Psoas muscle (tissue), 8 donors: ENCODE measurements around the gene OSBPL9. TPM values are rescaled to one million over a fixed set of nuclear protein-coding genes. Genes with fewer than 3 reads are reported as not detected.
A peak's percentile ranks its signal among the peaks of the same experiment; 100 is the strongest.

ENCODE experiments used
- ATAC-seq, 4 donors: fragments of 200-7000 bp; cut with Tn5 transposase; one replicate each; pipeline ENCODE4 v1.9.1; 2020; ENCODE audit warnings: moderate library complexity in 3 of 4, mild to moderate bottlenecking in 2 of 4
- DNase-seq, 2 donors: peaks; one replicate each; pipeline ENCODE4 v3.0.0-alpha.2; 2020
- H3K27ac ChIP-seq: fragments of 200-600 bp; one replicate; pipeline ENCODE4 v1.8.0; 2022
- H3K27me3 ChIP-seq, 3 donors: fragments of 200-600 bp in 1 of 3; one replicate each; pipeline versions ENCODE4 v1.6.1 to v1.8.0; 2013 to 2022; ENCODE audit warnings: low read length in 2 of 3, mild to moderate bottlenecking in 2 of 3, moderate library complexity in 1 of 3; ENCODE audit not compliant: insufficient read depth in 3 of 3
- H3K36me3 ChIP-seq, 2 donors: fragments of 200-600 bp in 1 of 2; one replicate each; pipeline versions ENCODE4 v1.6.1 to v1.8.0; 2013 to 2022; ENCODE audit warnings: low read depth in 1 of 2, mild to moderate bottlenecking in 1 of 2, moderate library complexity in 1 of 2; ENCODE audit not compliant: insufficient read depth in 1 of 2
- H3K4me1 ChIP-seq: fragments of 200-600 bp; one replicate; pipeline ENCODE4 v1.8.0; 2022
- H3K4me3 ChIP-seq: fragments of 200-600 bp; one replicate; pipeline ENCODE4 v1.8.0; 2022; ENCODE audit warnings: mild to moderate bottlenecking
- H3K9me3 ChIP-seq: fragments of 200-600 bp; one replicate; pipeline ENCODE4 v1.8.0; 2022
- WGBS, 3 donors: extraction: QIAGEN DNeasy Blood & Tissue Kit; methylation state at CpG; one replicate each; pipeline versions ENCODE4 v1.1.6 to v1.1.7; 2013; 5-methylcytosine and 5-hydroxymethylcytosine counted together
- intact Hi-C, 2 donors: fragments of 100-400 bp; cut with DNase I; formaldehyde crosslinking; loops; one replicate each; pipeline versions ENCODE4 v1.11.0 to v1.14.2; 2022
- polyA plus RNA-seq, 3 donors: library from polyadenylated mRNA; stranded (reverse); fragments of 200-250 nt; gene quantifications; one replicate each; pipeline ENCODE4 v1.2.3, GENCODE V29; 2013
- total RNA-seq, 4 donors: library from RNA; stranded (reverse); fragmentation: NEBNext Ultra II Directional in 2 of 4; extraction: Animal tissue kit (Norgen Biotek cat#: 25700) in 2 of 4; gene quantifications; one replicate each; pipeline versions ENCODE4 v1.2.1 to v1.2.4, GENCODE V29; 2021 to 2023
- TF ChIP-seq, protein P1 (sequence below): fragments of 200-600 bp; IDR thresholded peaks from one replicate; pipeline ENCODE4 v1.8.0; 2022; ENCODE audit warnings: antibody characterized with exemption
- donor health status: healthy with polysubstance abuse.
- donor health status: DM: no; HTN: no; CAD: no; lungs with moderate emphysema.
- donor health status: Bipolar disorder and iron deficiency.
- donor health status: healthy.
- donor health status: DM: yes; HTN: yes; CAD: no.
- donor health status: DM: no; HTN: no; CAD: no.
- donor health status: DM: no; HTN: no; CAD: no.
- donor health status: DM: yes; HTN: yes; CAD: no.

OSBPL9 gene
- total and polyA plus RNA-seq, 7 donors, result 15.6 to 141 (median 60.6) TPM

- H3K27ac ChIP-seq, result peak overlapping the region; percentile 79
- no peak overlapping the region for H3K4me3 ChIP-seq
- intact Hi-C loops, result loop anchor here in 1 of 2 donors (5.0 kb wide), 1 partner anchor 121 kb away; the partner anchor contains the start of gene OSBPL9
These were observed 121.8 kb downstream of the OSBPL9 start for GRCh38 chr1:51738681-51739080.

DNA sequence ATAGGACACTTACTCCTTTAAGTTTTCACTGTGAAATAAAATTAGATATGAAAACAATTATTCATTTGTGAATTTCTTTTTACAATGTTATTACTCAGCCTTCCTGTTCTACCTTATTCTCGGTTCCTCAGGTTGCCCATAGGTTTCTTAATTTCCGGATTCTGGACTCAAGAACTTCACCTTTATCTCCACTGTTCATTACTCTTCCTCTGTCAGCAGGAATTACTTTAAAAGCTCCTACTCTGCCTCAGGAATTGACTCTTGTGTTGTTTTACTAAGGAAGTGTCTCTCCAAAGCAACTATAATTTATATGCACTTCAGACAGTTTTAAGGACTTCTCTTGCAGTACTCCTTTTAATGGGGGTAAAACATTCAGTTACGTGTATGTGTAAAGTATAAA lies 123.8 kb downstream of the OSBPL9 start:
- intact Hi-C loops, result no loop called here
- DNase-seq, result no peak
- Histone ChIP-seq H3K4me1 (peaks cover 41% of the 10 kb centered on the region), H3K36me3 (peaks cover 0 to 2% of the 10 kb centered on the region in 2 donors), H3K9me3 (no peaks in the 10 kb centered on the region), H3K4me3 (no peak overlapping the region), H3K27ac (no peak overlapping the region), H3K27me3 (no peaks in the 10 kb centered on the region)
- TF ChIP-seq, protein P1, sequence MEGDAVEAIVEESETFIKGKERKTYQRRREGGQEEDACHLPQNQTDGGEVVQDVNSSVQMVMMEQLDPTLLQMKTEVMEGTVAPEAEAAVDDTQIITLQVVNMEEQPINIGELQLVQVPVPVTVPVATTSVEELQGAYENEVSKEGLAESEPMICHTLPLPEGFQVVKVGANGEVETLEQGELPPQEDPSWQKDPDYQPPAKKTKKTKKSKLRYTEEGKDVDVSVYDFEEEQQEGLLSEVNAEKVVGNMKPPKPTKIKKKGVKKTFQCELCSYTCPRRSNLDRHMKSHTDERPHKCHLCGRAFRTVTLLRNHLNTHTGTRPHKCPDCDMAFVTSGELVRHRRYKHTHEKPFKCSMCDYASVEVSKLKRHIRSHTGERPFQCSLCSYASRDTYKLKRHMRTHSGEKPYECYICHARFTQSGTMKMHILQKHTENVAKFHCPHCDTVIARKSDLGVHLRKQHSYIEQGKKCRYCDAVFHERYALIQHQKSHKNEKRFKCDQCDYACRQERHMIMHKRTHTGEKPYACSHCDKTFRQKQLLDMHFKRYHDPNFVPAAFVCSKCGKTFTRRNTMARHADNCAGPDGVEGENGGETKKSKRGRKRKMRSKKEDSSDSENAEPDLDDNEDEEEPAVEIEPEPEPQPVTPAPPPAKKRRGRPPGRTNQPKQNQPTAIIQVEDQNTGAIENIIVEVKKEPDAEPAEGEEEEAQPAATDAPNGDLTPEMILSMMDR, result no peak
- ATAC-seq, result no peak
- WGBS, 3 donors, result 87 to 88% (median 87%) methylated on average over 3 of the region's 3 CpGs

More at GRCh38 chr1:51738681-51739080, 121.8 kb downstream of the OSBPL9 start:
- TF ChIP-seq, protein P1, result no peak
- ATAC-seq, result no peak
- H3K4me1 ChIP-seq, result peaks cover 59% of the 10 kb centered on the region
- H3K27me3 ChIP-seq, result no peaks in the 10 kb centered on the region
- DNase-seq, result no peak
- 95 to 99% (median 95%) methylated on average over 3 of the region's 3 CpGs for WGBS, 3 donors
- H3K9me3 ChIP-seq, result no peaks in the 10 kb centered on the region
- no peaks in the 10 kb centered on the region for H3K36me3 ChIP-seq

DNA sequence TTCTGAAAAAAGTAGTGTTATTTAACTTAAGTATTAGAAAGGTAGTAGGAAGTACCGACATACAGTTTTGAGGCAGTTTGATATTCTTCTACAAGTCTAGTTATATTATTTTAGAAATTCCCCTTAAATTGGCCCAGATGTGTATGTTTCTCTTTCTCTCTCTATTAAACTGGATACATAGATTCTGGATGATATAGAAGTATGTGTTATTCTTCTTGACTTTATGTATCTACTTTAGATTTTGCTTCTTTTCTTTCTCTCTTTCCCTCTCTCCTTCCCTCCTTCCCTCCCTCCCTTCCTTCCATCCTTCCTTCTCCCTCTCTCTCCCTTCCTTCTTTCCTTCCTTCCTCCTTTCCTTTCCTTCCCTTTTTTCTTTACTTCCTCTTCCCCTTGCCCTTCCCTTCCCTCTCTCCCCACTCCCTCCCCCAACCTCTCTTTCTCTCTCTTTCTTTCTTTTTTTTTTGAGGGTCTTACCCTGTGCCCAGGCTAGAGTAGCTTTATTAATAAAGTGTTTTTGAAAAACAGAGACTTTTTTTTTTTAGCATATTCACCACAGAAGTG lies 124.3 kb downstream of the OSBPL9 start:
- H3K27ac ChIP-seq, result peak overlapping the region; percentile 17
- no peaks in the 10 kb centered on the region for H3K9me3 ChIP-seq
- TF ChIP-seq, protein P1, result no peak
- 93 to 96% (median 95%) methylated on average over 1 of the region's 1 CpG for WGBS, 3 donors
- DNase-seq (no peak), ATAC-seq (no peak)
- H3K27me3 ChIP-seq, result no peaks in the 10 kb centered on the region
- H3K4me1 ChIP-seq, result peaks cover 35% of the 10 kb centered on the region
- H3K36me3 ChIP-seq, result peaks cover 0 to 7% of the 10 kb centered on the region in 2 donors
- intact Hi-C loops, result no loop called here
- no peak overlapping the region for H3K4me3 ChIP-seq

DNA sequence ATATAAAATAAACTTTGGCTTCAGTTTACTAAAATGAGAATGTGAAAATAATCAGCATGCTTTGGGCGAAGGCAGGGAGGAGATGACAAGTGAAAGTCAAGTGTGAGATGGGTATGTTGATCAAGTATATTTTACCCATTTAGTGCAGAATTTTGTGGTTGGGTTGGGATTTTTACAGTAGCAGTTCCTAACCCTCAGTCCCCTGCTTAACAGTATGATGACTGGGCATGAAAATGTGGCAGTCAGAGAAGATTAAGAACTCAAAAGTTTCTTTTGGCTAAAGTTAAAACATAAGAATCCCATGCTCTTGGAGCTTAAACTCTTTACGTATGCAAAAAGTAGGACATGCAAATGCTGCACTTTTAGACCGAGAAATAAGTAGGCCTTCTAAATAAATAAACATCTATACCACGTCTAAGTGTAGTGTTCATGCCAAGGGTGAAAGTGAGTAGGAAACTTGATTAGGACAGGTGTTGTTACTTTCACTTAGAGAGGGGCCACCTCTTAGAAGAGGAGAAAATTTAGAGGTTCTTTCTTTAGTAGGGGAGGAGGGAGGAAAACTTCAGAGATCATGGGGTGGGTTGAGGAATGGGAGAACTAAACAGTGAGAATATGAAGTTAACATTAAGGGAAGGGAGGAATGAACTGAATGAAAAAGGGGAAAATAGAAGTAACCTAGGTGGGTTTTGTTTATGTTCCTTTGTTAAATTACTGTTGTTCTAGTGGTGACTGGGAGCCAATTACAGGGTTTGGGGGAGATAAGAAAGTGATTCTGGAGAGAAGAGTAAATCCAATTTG lies 127.8 kb downstream of the OSBPL9 start:
- no peak for ATAC-seq
- Histone ChIP-seq H3K27me3 (no peaks in the 10 kb centered on the region), H3K4me1 (peaks cover 7% of the 10 kb centered on the region), H3K4me3 (no peak overlapping the region), H3K36me3 (peaks cover 0 to 40% of the 10 kb centered on the region in 2 donors), H3K27ac (peak overlapping the region; percentile 11), H3K9me3 (no peaks in the 10 kb centered on the region)
- TF ChIP-seq, protein P1, result no peak
- 27 to 59% (median 39%) methylated on average over 4 of the region's 4 CpGs for WGBS, 3 donors
- intact Hi-C loops, result no loop called here
- no peak for DNase-seq
